HCT116 (cell line): Measurements from ENCODE around the gene LNPEP.

Experiments used
- EZH2 ChIP-seq: fragments of 200-600 bp; sonication (generic); IDR thresholded peaks from 2 replicates; pipeline ENCODE4 v1.6.1; 2017; ENCODE audit warnings: antibody characterized with exemption, mixed run types
- POLR2A ChIP-seq: IDR thresholded peaks from 2 replicates; pipeline ENCODE4 v1.7.0; 2011; ENCODE audit warnings: borderline replicate concordance; ENCODE audit not compliant: insufficient read depth, insufficient read length; ENCODE audit errors: extremely low read depth
- SP1 ChIP-seq: IDR thresholded peaks from 2 replicates; pipeline ENCODE4 v1.6.1; 2012; ENCODE audit warnings: low read depth
- SRF ChIP-seq: IDR thresholded peaks from 2 replicates; pipeline ENCODE4 v1.6.1; 2012; ENCODE audit warnings: low read depth
- ZFX ChIP-seq: fragments of 450-650 bp; IDR thresholded peaks from 2 replicates; pipeline ENCODE4 v1.6.1; 2017
- TF ChIP-seq, protein P1 (sequence below), 3 experiments: fragments of 200-600 bp in 1 of 3; sonication (generic) in 1 of 3; IDR thresholded peaks in 2 of 3; conservative IDR thresholded peaks in 1 of 3; 2 replicates each; pipeline ENCODE4 v1.5.1; 2012 to 2017; ENCODE audit warnings: low read depth in 2 of 3, low read length in 2 of 3, antibody characterized with exemption in 1 of 3, borderline replicate concordance in 1 of 3, control low read depth in 1 of 3, mild to moderate bottlenecking in 1 of 3, mixed read lengths in 1 of 3, mixed run types in 1 of 3, moderate library complexity in 1 of 3; ENCODE audit not compliant: insufficient read depth in 1 of 3

DNA sequence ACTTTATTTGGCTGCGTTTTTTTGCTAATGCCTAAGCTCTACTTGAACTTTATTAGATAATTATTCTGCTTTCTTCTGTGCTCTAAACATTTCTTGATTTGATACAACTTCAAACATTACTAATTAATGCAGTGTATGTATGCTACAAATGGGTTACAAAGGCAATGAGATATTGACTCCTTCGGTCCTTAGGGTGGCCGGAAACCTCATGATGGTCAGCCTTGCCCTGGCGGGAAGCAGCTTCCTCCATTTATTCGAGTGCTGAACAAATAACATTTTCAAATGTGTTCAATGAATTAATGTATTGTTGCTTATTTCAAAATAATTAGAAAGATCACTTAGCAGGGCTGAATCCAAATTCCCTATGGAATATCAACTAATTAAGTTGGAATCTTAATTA is 3.9 kb upstream of the LNPEP start:
- TF ChIP-seq, protein P1, sequence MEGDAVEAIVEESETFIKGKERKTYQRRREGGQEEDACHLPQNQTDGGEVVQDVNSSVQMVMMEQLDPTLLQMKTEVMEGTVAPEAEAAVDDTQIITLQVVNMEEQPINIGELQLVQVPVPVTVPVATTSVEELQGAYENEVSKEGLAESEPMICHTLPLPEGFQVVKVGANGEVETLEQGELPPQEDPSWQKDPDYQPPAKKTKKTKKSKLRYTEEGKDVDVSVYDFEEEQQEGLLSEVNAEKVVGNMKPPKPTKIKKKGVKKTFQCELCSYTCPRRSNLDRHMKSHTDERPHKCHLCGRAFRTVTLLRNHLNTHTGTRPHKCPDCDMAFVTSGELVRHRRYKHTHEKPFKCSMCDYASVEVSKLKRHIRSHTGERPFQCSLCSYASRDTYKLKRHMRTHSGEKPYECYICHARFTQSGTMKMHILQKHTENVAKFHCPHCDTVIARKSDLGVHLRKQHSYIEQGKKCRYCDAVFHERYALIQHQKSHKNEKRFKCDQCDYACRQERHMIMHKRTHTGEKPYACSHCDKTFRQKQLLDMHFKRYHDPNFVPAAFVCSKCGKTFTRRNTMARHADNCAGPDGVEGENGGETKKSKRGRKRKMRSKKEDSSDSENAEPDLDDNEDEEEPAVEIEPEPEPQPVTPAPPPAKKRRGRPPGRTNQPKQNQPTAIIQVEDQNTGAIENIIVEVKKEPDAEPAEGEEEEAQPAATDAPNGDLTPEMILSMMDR (IDR thresholded peaks at IDR 0.05 in 2 of 3, conservative IDR thresholded peaks at IDR 0.05 in 1 of 3; ENCODE audit: borderline replicate concordance in 1 of 3, insufficient read depth in 1 of 3, low read depth in 2 of 3, low read length in 2 of 3) = no peak
- TF ChIP-seq ZFX (no peak), POLR2A (no peak), EZH2 (no peak), SP1 (no peak), SRF (no peak)
